IMR-90 (cell line): ENCODE results near the gene MARCHF3. TPM values are rescaled to one million over a fixed set of nuclear protein-coding genes. Genes with fewer than 3 reads are reported as not detected.
A peak's percentile ranks its signal among the peaks of the same experiment; 100 is the strongest.

Experiments used
- ATAC-seq: fragments of 200-7000 bp; cut with Tn5 transposase; 2 replicates; pipeline ENCODE4 v1.9.1; 2020; ENCODE audit warnings: low read depth, mild to moderate bottlenecking, moderate library complexity
- BruUV-seq: library from RNA; stranded (reverse); fragments of 400-500 nt; replicated peaks from 2 replicates; lab custom pipeline; 2021; lab: Mats Ljungman, UMichigan
- CTCF ChIA-PET: fragments of 300-600 bp; formaldehyde crosslinking; extraction: SDS; loops from one replicate; lab custom pipeline; 2021; ENCODE audit warnings: antibody characterized with exemption; lab: Yijun Ruan, JAX
- POLR2A ChIA-PET: fragments of 300-600 bp; sonication (Branson Sonifier 250); formaldehyde crosslinking; loops from one replicate; lab custom pipeline; 2022; ENCODE audit warnings: antibody characterized with exemption; ENCODE audit not compliant: unreplicated experiment; lab: Charles Lee
- DNase-seq: peaks from one replicate; pipeline ENCODE4 v3.0.0; 2013
- H2AFZ ChIP-seq: replicated peaks from 2 replicates; pipeline ENCODE3; 2013; ENCODE audit warnings: low read length, mild to moderate bottlenecking; ENCODE audit not compliant: poor library complexity
- H2AK5ac ChIP-seq: 2 replicates; pipeline ENCODE4 v1.6.1; 2013; ENCODE audit warnings: low read depth, low read length, inconsistent platforms
- H2AK9ac ChIP-seq: replicated peaks from 2 replicates; pipeline ENCODE3; 2013; ENCODE audit warnings: mild to moderate bottlenecking, low read depth, low read length, moderate library complexity; ENCODE audit not compliant: poor library complexity
- H2BK120ac ChIP-seq: 2 replicates; pipeline ENCODE4 v1.6.1; 2013; ENCODE audit warnings: low read depth, low read length, inconsistent platforms
- H2BK15ac ChIP-seq: 3 replicates; pipeline ENCODE4 v1.6.1; 2013; ENCODE audit warnings: low read depth, low read length, inconsistent platforms
- H2BK20ac ChIP-seq: 2 replicates; pipeline ENCODE4 v1.6.1; 2013; ENCODE audit warnings: low read depth, mild to moderate bottlenecking, inconsistent platforms, low read length, moderate library complexity
- H2BK5ac ChIP-seq: 2 replicates; pipeline ENCODE4 v1.6.1; 2013; ENCODE audit warnings: mild to moderate bottlenecking, low read depth, low read length, inconsistent platforms; ENCODE audit not compliant: poor library complexity, severe bottlenecking
- H3K14ac ChIP-seq: replicated peaks from 2 replicates; pipeline ENCODE4 v1.6.1; 2013; ENCODE audit warnings: low read depth, low read length, inconsistent platforms
- H3K18ac ChIP-seq: 2 replicates; pipeline ENCODE4 v1.6.1; 2013; ENCODE audit warnings: low read depth, low read length, control low read depth
- H3K23ac ChIP-seq: 2 replicates; pipeline ENCODE4 v1.6.1; 2013; ENCODE audit warnings: low read depth, low read length, inconsistent platforms
- H3K27ac ChIP-seq: 2 replicates; pipeline ENCODE4 v1.5.1; 2013; ENCODE audit warnings: mild to moderate bottlenecking, control low read depth, low read length; ENCODE audit not compliant: insufficient read depth
- H3K27me3 ChIP-seq: 2 replicates; pipeline ENCODE4 v1.6.1; 2013; ENCODE audit warnings: low read length; ENCODE audit not compliant: control insufficient read depth, insufficient read depth
- H3K36me3 ChIP-seq: 2 replicates; pipeline ENCODE4 v1.6.1; 2013; ENCODE audit warnings: low read length, mixed read lengths; ENCODE audit not compliant: control insufficient read depth, insufficient read depth
- H3K4ac ChIP-seq: 2 replicates; pipeline ENCODE4 v1.6.1; 2013; ENCODE audit warnings: low read depth, low read length, inconsistent platforms
- H3K4me1 ChIP-seq: 2 replicates; pipeline ENCODE4 v1.6.1; 2013; ENCODE audit warnings: low read length, mixed read lengths; ENCODE audit not compliant: control insufficient read depth, insufficient read depth
- H3K4me2 ChIP-seq: 2 replicates; pipeline ENCODE4 v1.6.1; 2013; ENCODE audit warnings: low read depth, mild to moderate bottlenecking, control low read depth, low read length, moderate library complexity
- H3K4me3 ChIP-seq: 2 replicates; pipeline ENCODE4 v1.5.1; 2013; ENCODE audit warnings: low read depth, mild to moderate bottlenecking, control low read depth, low read length, moderate library complexity; ENCODE audit not compliant: insufficient read depth
- H3K56ac ChIP-seq: 2 replicates; pipeline ENCODE4 v1.6.1; 2013; ENCODE audit warnings: low read length, inconsistent platforms; ENCODE audit not compliant: insufficient read depth; ENCODE audit errors: extremely low read depth
- H3K79me1 ChIP-seq, 2 experiments: 2 replicates each; pipeline ENCODE4 v1.6.1; 2013; ENCODE audit warnings: low read length in 2 of 2, inconsistent platforms in 1 of 2, low read depth in 1 of 2
- H3K9ac ChIP-seq: 2 replicates; pipeline ENCODE4 v1.6.1; 2013; ENCODE audit warnings: low read depth, low read length, control low read depth
- H3K9me1 ChIP-seq: 2 replicates; pipeline ENCODE4 v1.6.1; 2013; ENCODE audit warnings: low read length, inconsistent platforms; ENCODE audit not compliant: insufficient read depth
- H3K9me3 ChIP-seq: 2 replicates; pipeline ENCODE4 v1.6.1; 2013; ENCODE audit warnings: low read length; ENCODE audit not compliant: control insufficient read depth, insufficient read depth
- H4K20me1 ChIP-seq: 2 replicates; pipeline ENCODE4 v1.6.1; 2013; ENCODE audit warnings: low read length, inconsistent platforms; ENCODE audit not compliant: insufficient read depth
- H4K5ac ChIP-seq: 2 replicates; pipeline ENCODE4 v1.6.1; 2013; ENCODE audit warnings: mild to moderate bottlenecking, low read depth, low read length, control low read depth
- H4K8ac ChIP-seq, 2 experiments: 2 replicates each; pipeline ENCODE4 v1.6.1; 2013; ENCODE audit warnings: low read depth in 2 of 2, low read length in 2 of 2, control low read depth in 1 of 2, inconsistent platforms in 1 of 2
- H4K91ac ChIP-seq: 2 replicates; pipeline ENCODE4 v1.6.1; 2013; ENCODE audit warnings: low read depth, low read length, inconsistent platforms; ENCODE audit not compliant: insufficient read depth
- CEBPB ChIP-seq: IDR thresholded peaks from 2 replicates; pipeline ENCODE4 v1.6.1; 2012; ENCODE audit warnings: low read depth, low read length, improper control_type of control experiment
- CHD1 ChIP-seq: IDR thresholded peaks from 2 replicates; pipeline ENCODE4 v1.6.1; 2012; ENCODE audit warnings: low read depth, low read length, improper control_type of control experiment
- FOS ChIP-seq: fragments of 150-350 bp; IDR thresholded peaks from 2 replicates; pipeline ENCODE4 v1.6.1; 2016; ENCODE audit warnings: low read depth, low read length
- MXI1 ChIP-seq: IDR thresholded peaks from 2 replicates; pipeline ENCODE4 v1.6.1; 2012; ENCODE audit warnings: low read depth, mild to moderate bottlenecking, low read length, moderate library complexity, borderline replicate concordance
- NFE2L2 ChIP-seq: fragments of 150-350 bp; IDR thresholded peaks from 2 replicates; pipeline ENCODE4 v1.6.1; 2016; ENCODE audit warnings: low read depth, mild to moderate bottlenecking, low read length
- RAD21 ChIP-seq: IDR thresholded peaks from 2 replicates; pipeline ENCODE4 v1.6.1; 2012; ENCODE audit warnings: low read length, improper control_type of control experiment
- RCOR1 ChIP-seq: IDR thresholded peaks from 2 replicates; pipeline ENCODE4 v1.6.1; 2012; ENCODE audit warnings: mild to moderate bottlenecking, low read length, improper control_type of control experiment; ENCODE audit not compliant: insufficient replicate concordance
- WGBS, 2 experiments: methylation state at CpG; one replicate each; pipeline versions ENCODE4 v1.1.5 to v1.1.7; 2013; ENCODE audit warnings: missing lambda C conversion rate in 2 of 2; ENCODE audit not compliant: insufficient read length in 1 of 2; ENCODE audit errors: extremely low coverage in 2 of 2; 5-methylcytosine and 5-hydroxymethylcytosine counted together
- dilution Hi-C: fragments of 300-500 bp; cut with HindIII; formaldehyde crosslinking; loops from one replicate; pipeline ENCODE4 v1.14.3; 2018; ENCODE audit warnings: low sequenced_read_pairs; ENCODE audit not compliant: unreplicated experiment
- in situ Hi-C: fragments of 300-500 bp; cut with MboI; formaldehyde crosslinking; loops from 3 replicates; pipeline ENCODE4 v1.14.3; 2019; ENCODE audit warnings: low sequenced_read_pairs, inconsistent platforms, mixed read lengths
- intact Hi-C: fragments of 100-400 bp; cut with micrococcal nuclease; formaldehyde crosslinking; loops from 2 replicates; pipeline ENCODE4 v1.10.0; 2022
- polyA plus RNA-seq, 3 experiments: library from polyadenylated mRNA; depleted of rRNA; stranded (reverse); fragments of >200 nt; gene quantifications; 2 replicates each; pipeline ENCODE4 v1.2.3, GENCODE V29; 2012; ENCODE audit warnings: low replicate concordance in 1 of 3
- total RNA-seq: library from RNA; depleted of rRNA; stranded (reverse); fragments of >200 nt; gene quantifications from 2 replicates; pipeline ENCODE4 v1.2.3, GENCODE V29; 2012
- TF ChIP-seq, protein P1 (sequence below): fragments of 150-350 bp; IDR thresholded peaks from 2 replicates; pipeline ENCODE4 v1.6.1; 2016; ENCODE audit warnings: low read depth, mild to moderate bottlenecking, low read length, moderate library complexity, borderline replicate concordance
- TF ChIP-seq, protein P2 (sequence below): fragments of 150-350 bp; IDR thresholded peaks from 2 replicates; pipeline ENCODE4 v1.6.1; 2017; ENCODE audit warnings: mild to moderate bottlenecking, antibody characterized with exemption, low read length, low read depth

MARCHF3 gene
- total and polyA plus RNA-seq, 2 of the 4 experiments (the other 2 are of a cell fraction): 11.2 to 18.8 TPM

DNA sequence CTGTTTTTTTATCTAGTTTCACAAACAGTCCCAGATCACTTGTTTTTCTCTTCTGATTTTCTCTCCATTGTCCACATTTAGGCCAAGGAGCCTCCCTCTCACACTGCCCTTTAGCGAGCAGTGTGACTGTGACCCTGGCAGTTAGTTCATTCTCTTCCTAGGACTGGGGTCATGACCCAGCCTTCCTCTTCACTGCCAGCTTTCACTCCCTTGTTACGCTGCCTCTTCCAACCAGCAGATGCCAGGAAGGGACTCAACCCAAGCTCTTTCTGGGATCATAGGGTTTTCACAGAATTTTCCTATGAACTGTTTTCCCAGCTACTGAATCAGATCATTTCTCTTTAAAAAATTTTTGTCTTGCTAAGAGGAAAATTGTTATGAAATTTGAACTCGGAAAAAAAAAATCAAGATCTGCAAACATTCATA lies 182.5 kb downstream of the MARCHF3 start:
- Histone ChIP-seq H2BK5ac (no peak overlapping the region), H2AK9ac (no peak overlapping the region), H3K9ac (no peak overlapping the region), H3K79me1 (no peaks in the 10 kb centered on the region), H4K5ac (no peak overlapping the region), H3K56ac (no peak overlapping the region), H3K18ac (no peak overlapping the region), H3K23ac (peak overlapping the region; percentile 51; the same call in 1 of the 2 replicates), H2BK120ac (no peak overlapping the region), H4K91ac (no peak overlapping the region), H3K4me3 (no peak overlapping the region), H2AK5ac (no peak overlapping the region), H3K14ac (no peak overlapping the region), H3K36me3 (no peaks in the 10 kb centered on the region), H3K9me3 (no peaks in the 10 kb centered on the region), H2BK15ac (no peak overlapping the region), H3K9me1 (no peaks in the 10 kb centered on the region; the same call in 1 of the 2 replicates), H3K4ac (no peak overlapping the region), H2BK20ac (no peak overlapping the region), H2AFZ (no peak overlapping the region), H3K4me1 (peaks cover 2% of the 10 kb centered on the region; the same call in 1 of the 2 replicates), H3K27ac (no peak overlapping the region), H3K4me2 (no peak overlapping the region), H3K27me3 (no peaks in the 10 kb centered on the region), H4K20me1 (no peaks in the 10 kb centered on the region), H4K8ac (no peak overlapping the region)
- intact Hi-C loops (loop anchor here (5.0 kb wide), 2 partner anchors 184 to 379 kb away; partner anchors contain the start of gene MARCHF3), in situ Hi-C loops (no loop called here), dilution Hi-C loops (no loop called here)
- ATAC-seq (no peak), DNase-seq (no peak)
- WGBS, 2 experiments: 82% methylated on average over 2 of the region's 3 CpGs; no CpG with 5 or more reads in 1 of the 2 experiments
- ChIA-PET POLR2A (no interaction called here), CTCF (no interaction called here)
- no TSS peak for BruUV-seq
- TF ChIP-seq, protein P1, sequence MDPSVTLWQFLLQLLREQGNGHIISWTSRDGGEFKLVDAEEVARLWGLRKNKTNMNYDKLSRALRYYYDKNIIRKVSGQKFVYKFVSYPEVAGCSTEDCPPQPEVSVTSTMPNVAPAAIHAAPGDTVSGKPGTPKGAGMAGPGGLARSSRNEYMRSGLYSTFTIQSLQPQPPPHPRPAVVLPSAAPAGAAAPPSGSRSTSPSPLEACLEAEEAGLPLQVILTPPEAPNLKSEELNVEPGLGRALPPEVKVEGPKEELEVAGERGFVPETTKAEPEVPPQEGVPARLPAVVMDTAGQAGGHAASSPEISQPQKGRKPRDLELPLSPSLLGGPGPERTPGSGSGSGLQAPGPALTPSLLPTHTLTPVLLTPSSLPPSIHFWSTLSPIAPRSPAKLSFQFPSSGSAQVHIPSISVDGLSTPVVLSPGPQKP: no peak
- TF ChIP-seq, protein P2, sequence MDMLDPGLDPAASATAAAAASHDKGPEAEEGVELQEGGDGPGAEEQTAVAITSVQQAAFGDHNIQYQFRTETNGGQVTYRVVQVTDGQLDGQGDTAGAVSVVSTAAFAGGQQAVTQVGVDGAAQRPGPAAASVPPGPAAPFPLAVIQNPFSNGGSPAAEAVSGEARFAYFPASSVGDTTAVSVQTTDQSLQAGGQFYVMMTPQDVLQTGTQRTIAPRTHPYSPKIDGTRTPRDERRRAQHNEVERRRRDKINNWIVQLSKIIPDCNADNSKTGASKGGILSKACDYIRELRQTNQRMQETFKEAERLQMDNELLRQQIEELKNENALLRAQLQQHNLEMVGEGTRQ: no peak
- TF ChIP-seq NFE2L2 (no peak), CEBPB (no peak), RAD21 (no peak), FOS (no peak), RCOR1 (no peak), MXI1 (no peak), CHD1 (no peak)
